Measurements from ENCODE around the gene PELI2. TPM values are rescaled to one million over a fixed set of nuclear protein-coding genes. Genes with fewer than 3 reads are reported as not detected.

Gene PELI2
- total and polyA plus RNA-seq, 3 donors from 2014 or later: 14.5 to 32.5 (median 27.6) TPM

GRCh38 chr14:56082880-56083279 is 35.3 kb upstream of the PELI2 start:
- WGBS, 2 donors: 79 to 89% methylated on average over 2 of the region's 2 CpGs
- no peak for DNase-seq

GRCh38 chr14:56085471-56085870 is 32.7 kb upstream of the PELI2 start:
- no peak overlapping the region for H3K4me3 ChIP-seq
- no peak overlapping the region for H3K27ac ChIP-seq
- no peak for DNase-seq
- WGBS, 2 donors: 84 to 85% methylated on average over 4 of the region's 4 CpGs
- no peaks in the 10 kb centered on the region for H3K27me3 ChIP-seq
- no peaks in the 10 kb centered on the region for H3K4me1 ChIP-seq
- H3K9me3 ChIP-seq: no peaks in the 10 kb centered on the region
- intact Hi-C loops (cut with DNase I; ENCODE audit: low total_unique reads): no loop called here
- no peaks in the 10 kb centered on the region for H3K36me3 ChIP-seq (ENCODE audit: low read depth, missing control alignments)
- TF ChIP-seq CTCF (IDR thresholded peaks at IDR 0.05): no peak
- no peak for TF ChIP-seq POLR2A (IDR thresholded peaks at IDR 0.05)

More at GRCh38 chr14:56082880-56083279, 35.3 kb upstream of the PELI2 start:
- Histone ChIP-seq H3K36me3 (ENCODE audit: low read depth, missing control alignments) (no peaks in the 10 kb centered on the region), H3K9me3 (no peaks in the 10 kb centered on the region), H3K27me3 (no peaks in the 10 kb centered on the region), H3K4me1 (no peaks in the 10 kb centered on the region), H3K27ac (no peak overlapping the region), H3K4me3 (no peak overlapping the region)
- no peak for TF ChIP-seq POLR2A (IDR thresholded peaks at IDR 0.05)
- intact Hi-C loops (cut with DNase I; ENCODE audit: low total_unique reads): no loop called here

GRCh38 chr14:56087671-56088471 is 30.3 kb upstream of the PELI2 start:
- DNase-seq: no peak
- intact Hi-C loops (cut with DNase I; ENCODE audit: low total_unique reads): no loop called here
- H3K36me3 ChIP-seq (ENCODE audit: low read depth, missing control alignments): no peaks in the 10 kb centered on the region
- TF ChIP-seq POLR2A (IDR thresholded peaks at IDR 0.05) (no peak), CTCF (IDR thresholded peaks at IDR 0.05) (no peak)
- no peak overlapping the region for H3K4me3 ChIP-seq
- WGBS, 2 donors: 83 to 84% methylated on average over 11 of the region's 11 CpGs
- no peaks in the 10 kb centered on the region for H3K9me3 ChIP-seq
- no peaks in the 10 kb centered on the region for H3K27me3 ChIP-seq
- no peaks in the 10 kb centered on the region for H3K4me1 ChIP-seq
- H3K27ac ChIP-seq: no peak overlapping the region

GRCh38 chr14:56088941-56089340 is 29.3 kb upstream of the PELI2 start:
- TF ChIP-seq CTCF (IDR thresholded peaks at IDR 0.05) (no peak), POLR2A (IDR thresholded peaks at IDR 0.05) (no peak)
- no peaks in the 10 kb centered on the region for H3K4me1 ChIP-seq
- DNase-seq: no peak
- intact Hi-C loops (cut with DNase I; ENCODE audit: low total_unique reads): no loop called here
- 67 to 70% methylated on average over 3 of the region's 3 CpGs for WGBS, 2 donors
- H3K27me3 ChIP-seq: no peaks in the 10 kb centered on the region
- no peaks in the 10 kb centered on the region for H3K36me3 ChIP-seq (ENCODE audit: low read depth, missing control alignments)
- H3K4me3 ChIP-seq: no peak overlapping the region
- no peak overlapping the region for H3K27ac ChIP-seq
- no peaks in the 10 kb centered on the region for H3K9me3 ChIP-seq

- no peak for TF ChIP-seq POLR2A (IDR thresholded peaks at IDR 0.05)
- no peak for TF ChIP-seq CTCF (IDR thresholded peaks at IDR 0.05)
- no peak for DNase-seq
- intact Hi-C loops (cut with DNase I; ENCODE audit: low total_unique reads): no loop called here
- Histone ChIP-seq H3K4me3 (no peak overlapping the region), H3K9me3 (no peaks in the 10 kb centered on the region), H3K4me1 (no peaks in the 10 kb centered on the region), H3K27ac (no peak overlapping the region), H3K27me3 (no peaks in the 10 kb centered on the region), H3K36me3 (ENCODE audit: low read depth, missing control alignments) (no peaks in the 10 kb centered on the region)
- 94 to 97% methylated on average over 1 of the region's 1 CpG for WGBS, 2 donors
Observed at GRCh38 chr14:56092763-56093162, 25.4 kb upstream of the PELI2 start.

Measured in testis (tissue), 3 donors.